GM19035 (cell line): ENCODE data around the gene GAS1.

Experiments
- ATAC-seq: cut with Tn5 transposase; IDR thresholded peaks from one replicate; pipeline ENCODE4 v1.9.1; 2021; ENCODE audit not compliant: unreplicated experiment

The GAS1 gene

DNA sequence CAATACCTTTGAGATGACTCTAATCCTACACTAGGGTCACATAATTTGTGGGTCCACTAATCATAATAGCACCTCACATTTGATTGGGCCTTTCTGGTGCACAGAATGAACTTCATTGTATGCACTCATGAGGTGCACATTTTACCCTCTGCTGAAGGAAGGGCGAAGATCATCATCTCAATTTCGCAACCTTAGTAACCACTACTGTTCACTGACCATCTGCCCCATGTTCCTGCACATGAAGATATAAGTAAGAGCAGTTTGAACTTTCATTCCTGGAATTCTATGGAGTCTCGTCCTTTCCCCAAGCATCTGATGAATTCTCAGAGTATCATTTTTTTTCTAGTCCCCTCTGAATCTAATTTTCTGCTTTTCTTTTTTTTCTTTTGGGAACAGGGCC is 21.2 kb downstream of the GAS1 start:
- ATAC-seq = no peak

DNA sequence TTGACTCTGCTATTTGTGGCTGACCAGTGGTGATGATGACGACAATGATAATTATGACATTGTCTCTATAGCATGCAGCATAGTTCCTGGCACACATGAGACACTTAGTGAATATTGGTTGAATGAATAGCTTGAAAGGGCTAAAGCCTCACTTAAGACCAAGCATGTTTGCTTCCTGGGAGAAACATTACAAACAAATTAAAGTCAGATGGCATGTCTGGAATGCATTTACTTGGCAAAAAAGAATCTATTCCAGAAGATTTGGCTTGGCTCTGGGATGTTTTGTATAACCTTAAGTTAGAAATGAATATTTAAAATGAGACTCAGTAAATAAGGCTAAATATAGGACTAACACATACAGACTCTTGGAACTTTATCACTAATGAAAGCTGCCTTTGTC is 21.6 kb downstream of the GAS1 start:
- ATAC-seq = no peak

DNA sequence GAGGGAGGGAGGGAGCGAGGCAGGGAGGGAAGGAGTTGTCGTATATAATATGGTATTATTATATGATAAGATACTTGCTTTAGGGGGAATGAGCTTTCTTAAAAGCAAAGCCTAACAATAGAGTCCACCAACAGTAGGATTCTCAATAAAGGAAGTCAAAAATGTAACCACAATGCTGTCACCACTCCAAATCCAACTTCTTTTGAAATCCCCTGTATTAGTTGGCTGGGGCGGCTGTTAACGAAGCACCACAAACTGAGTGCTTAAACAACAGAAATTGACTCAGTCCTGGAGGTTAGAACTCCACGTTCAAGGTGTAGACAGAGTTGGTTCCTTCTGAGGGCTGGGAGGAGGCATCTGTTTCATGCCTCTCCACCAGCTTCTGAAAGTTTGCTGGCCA is 23.1 kb downstream of the GAS1 start:
- no peak for ATAC-seq

DNA sequence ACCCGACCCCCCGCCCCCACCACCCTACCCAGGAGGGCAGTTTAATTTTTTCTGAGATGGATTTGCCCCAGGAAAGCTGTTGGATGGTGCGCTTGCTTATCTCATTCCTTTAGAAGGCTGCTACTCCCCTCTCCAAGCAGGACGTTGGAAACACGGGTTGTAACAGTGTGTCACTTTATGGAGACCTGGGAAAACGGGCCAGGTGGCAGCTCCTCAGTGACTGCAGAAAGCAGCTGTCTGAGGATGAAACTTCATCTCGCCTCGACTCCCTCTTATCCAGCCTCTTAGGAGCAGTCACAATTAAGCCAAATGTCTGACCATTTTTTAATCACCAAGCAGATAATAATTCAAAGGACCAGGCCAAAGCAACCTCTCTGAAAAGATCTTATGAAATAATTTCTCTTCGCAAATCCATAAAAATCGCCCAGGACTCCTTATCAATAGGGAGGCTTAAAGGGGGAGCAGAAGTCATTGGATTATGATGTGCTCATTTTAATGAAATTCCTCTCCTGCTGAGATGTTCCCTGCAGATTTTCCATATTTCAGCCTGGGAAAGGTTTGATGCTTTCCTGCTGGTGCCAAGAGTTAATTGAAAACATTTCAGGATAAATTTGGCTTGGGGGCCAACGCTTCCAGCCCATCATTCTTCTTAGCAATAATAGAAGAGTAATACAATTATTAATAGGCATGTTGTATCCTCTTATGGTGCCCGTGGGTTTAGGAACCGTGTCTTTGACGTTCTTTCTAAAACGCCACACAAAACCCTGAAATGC is 26.0 kb downstream of the GAS1 start:
- ATAC-seq = no peak

DNA sequence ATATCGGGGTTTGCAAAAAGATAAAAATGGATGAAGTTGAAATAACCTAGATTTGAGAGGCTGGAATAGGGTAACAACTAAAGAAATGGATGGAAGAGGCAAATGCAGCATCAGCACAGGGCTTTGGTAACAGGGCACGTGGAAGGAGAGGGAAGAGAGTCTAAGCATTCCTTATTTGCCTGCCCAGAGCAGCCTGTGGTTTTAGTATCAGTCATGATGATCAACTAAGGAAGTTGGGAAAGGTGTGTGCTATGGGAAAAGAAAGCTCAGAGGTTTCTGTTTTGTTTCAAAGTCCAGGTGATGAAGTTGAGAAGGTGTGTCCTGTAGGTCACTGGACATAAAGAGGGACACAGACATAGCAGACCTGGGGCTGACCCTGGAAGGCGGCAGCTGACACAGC is 28.8 kb downstream of the GAS1 start:
- ATAC-seq = no peak

DNA sequence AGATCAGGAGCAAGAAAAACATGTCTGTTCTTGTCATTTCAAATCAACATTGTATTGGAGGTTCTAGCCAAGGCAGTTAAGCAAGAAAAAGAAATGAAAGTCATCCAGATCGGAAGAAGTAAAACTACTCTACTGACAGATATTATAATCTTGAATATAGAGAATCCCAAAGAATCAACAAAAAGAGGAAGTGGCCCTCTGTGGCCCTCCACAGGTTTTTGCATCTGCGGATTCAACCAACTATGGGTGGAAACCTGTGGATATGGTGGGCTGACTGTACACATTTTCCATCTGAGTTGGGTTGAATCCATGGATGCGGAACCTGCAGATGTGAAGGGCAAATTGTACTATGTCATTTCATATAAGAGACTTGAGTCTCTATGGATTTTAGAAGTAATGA is 35.1 kb downstream of the GAS1 start:
- no peak for ATAC-seq

DNA sequence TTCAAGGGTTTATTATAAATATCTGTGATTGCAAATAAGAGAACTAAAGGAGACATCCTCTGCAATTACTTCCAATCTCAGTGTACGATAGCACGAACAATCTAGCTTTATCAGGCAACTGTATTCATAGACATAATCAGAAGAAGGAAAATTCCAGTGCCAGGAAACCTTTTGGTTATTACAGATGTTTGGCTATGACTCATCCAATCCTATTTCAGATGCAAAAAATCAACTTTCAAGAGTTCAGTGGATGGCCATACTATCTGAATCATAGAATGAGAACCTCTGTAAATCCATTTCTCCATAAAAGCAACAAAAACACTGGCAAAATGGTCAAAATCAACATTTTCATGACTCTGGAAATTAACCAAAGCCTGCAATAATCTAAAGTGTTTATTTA is 37.9 kb downstream of the GAS1 start:
- ATAC-seq = no peak

DNA sequence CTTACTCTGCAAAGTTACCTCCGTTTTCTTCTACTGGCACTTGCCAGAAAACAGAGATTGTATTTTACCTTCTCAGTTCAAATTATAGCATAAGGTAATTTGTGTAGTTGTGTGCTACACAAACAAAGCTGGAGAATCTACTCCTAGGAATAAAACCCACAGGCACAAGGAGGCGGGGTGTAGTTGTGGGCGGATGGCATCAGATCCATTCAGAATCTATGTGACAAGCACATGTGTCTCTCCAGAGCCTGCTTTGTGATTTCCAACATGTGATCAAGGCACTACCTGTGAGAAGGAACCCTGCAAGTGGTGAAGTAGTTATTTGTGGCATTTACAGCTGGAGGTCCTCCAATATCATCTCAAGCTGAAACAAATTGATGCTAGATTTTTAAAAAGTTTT is 39.0 kb downstream of the GAS1 start:
- no peak for ATAC-seq

DNA sequence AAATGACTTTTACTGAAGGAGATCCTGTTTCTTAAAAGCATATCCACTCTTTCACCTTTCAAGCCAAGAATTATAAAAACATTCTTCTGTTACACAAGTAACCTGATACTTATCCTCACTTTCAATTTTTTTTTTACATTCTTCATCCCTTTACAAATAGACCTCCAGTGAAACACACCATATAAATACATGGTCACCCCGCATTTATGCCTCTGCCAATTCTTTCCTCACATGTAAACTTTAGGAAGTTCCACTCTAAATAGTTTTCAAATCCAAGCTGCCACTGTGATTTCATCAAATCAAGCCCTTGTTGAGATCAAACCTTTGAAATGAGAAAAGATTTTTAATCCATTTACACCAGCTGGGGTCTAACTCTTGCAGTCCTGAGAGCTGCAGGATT is 40.0 kb downstream of the GAS1 start:
- no peak for ATAC-seq

DNA sequence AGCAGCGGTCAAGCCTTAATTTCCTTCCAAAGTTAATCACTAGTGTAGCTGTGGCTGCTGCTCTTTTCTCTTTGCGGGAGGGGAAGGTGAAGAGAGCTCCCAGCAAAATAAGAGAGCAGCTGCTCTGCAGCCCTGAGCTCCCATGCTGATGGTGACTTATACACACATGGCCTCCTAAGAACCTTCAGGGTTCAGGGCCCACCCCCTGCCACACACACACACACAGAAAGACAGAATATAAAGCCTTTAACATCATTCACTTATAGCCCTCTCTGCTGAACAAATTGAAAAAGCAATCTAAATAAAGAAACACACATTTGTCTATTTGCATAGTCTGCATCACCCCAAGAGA is 43.6 kb downstream of the GAS1 start:
- no peak for ATAC-seq

DNA sequence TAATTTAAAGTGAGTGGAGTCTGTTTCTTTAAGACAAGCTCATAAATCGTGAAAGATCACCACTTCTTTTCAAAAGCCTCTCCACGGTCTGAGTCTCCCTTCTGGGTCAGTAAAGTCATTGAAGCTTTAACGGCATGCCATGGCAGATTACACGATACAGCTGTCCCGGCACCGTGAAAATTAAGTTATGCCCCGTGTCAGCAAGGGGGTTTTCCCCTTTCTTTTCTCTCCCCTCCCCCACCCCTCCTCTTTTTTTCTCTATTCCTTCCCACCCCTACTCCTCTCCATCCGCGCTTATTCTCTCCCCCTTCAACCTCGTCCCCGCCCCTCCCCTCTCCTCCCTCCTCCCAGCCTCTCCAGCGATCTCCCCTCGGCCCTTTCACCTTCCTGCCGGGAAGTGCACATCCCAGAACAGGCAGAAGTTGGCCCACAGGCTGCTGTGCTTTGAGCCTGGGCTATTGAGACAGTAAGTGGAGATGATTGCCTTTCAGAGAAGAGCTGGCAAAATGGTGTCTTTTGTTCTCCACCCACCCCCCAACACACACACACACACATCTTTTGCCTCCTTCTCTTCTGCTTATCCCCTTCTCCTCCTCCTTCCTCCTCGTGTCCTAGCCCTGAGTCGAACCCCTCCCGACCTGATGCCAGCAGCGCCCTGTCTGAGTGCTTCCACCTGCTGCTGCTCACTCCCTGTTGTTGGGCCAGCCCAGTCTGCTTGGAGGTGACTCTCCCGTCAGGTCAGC is 44.1 kb downstream of the GAS1 start:
- ATAC-seq = no peak

DNA sequence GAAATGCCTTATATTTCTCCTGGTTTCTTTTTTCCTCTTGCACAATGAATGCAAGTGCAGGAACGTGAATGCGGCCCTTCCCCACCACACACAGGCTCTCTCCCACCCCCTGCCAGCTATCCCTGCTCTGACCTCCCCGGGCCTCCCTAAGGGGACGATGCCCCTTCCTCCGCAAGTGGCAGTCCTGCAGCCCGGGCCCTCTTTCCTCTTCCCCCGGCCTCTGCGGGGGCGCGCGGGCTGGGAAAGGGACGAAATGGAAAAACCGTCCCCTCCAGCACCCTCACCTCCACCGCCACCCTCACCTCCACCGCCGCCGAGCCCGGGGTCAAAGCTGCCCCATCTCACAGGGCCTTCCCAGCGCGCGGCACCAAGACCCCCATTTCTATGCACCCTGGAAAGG is 44.7 kb downstream of the GAS1 start:
- ATAC-seq = no peak

DNA sequence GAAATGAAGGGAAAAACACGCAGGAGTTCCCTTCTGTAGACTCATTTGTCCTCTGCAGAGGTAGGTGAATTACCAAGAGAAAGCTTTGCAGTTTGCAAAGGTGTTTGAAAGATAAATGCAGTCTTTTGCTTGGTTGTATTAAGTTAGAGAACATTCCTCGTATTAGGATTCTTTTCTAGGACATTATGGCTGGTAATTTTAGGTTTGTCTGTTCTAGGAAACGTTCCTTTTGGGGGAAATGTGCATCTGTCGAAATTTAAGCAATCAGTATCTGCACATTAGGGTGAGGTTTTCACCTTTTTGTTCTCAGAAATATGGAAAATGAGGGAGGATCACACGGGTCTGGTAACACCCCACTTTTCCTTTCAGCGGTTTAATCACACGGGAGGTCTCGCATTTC is 45.1 kb downstream of the GAS1 start:
- no peak for ATAC-seq

DNA sequence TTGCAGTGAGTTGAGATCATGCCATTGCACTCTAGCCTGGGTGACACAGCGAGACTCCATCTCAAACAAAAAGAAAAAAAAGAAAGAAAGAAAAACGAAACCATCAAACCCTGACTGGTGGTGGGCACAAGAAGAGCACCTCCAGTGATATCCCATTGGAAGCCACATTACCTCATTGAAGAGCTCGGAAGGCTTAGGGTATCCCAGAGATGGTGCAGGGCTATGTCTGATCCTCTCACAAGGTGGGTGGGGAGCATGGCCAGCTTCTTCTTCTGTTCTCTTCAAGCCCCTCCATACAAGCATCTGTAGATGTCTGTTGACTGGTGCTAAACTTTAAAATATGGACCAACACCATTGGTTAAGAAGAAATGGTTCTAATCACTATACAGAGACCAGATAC is 45.8 kb downstream of the GAS1 start:
- ATAC-seq = no peak
